Caco-2 (cell line): Measurements from ENCODE around the gene RAD51B. TPM values are rescaled to one million over a fixed set of nuclear protein-coding genes. Genes with fewer than 3 reads are reported as not detected.

Experiments
- BruUV-seq: library from RNA; stranded (reverse); fragments of 400-500 nt; replicated peaks from 2 replicates; lab custom pipeline; 2021; lab: Mats Ljungman, UMichigan
- CTCF ChIA-PET: fragments of 300-600 bp; sonication (Branson Sonifier 250); formaldehyde crosslinking; loops from one replicate; lab custom pipeline; 2022; ENCODE audit warnings: antibody characterized with exemption; lab: Charles Lee
- POLR2A ChIA-PET: fragments of 300-600 bp; sonication (Branson Sonifier 250); formaldehyde crosslinking; loops from one replicate; lab custom pipeline; 2022; ENCODE audit warnings: antibody characterized with exemption; lab: Charles Lee
- DNase-seq, 2 experiments: peaks; one replicate each; pipeline versions ENCODE4 v3.0.0 to v3.0.0-alpha.2; 2020 to 2022
- H3K27me3 ChIP-seq: replicated peaks from 2 replicates; pipeline ENCODE4 v1.6.0; 2011; ENCODE audit warnings: low read length; ENCODE audit not compliant: control insufficient read depth, insufficient read depth
- H3K36me3 ChIP-seq: 2 replicates; pipeline ENCODE4 v1.5.1; 2011; ENCODE audit warnings: low read length; ENCODE audit not compliant: control insufficient read depth, insufficient read depth
- H3K4me1 ChIP-seq: fragments of 250-450 bp; sonication (Bioruptor Pico); 2 replicates; pipeline ENCODE4 v1.5.1; 2020; ENCODE audit warnings: mild to moderate bottlenecking
- H3K4me3 ChIP-seq: 2 replicates; pipeline ENCODE4 v1.5.1; 2011; ENCODE audit warnings: low read depth, mild to moderate bottlenecking, control low read depth, low read length
- H3K9me3 ChIP-seq: fragments of 250-450 bp; sonication (Bioruptor Pico); 2 replicates; pipeline ENCODE4 v1.5.1; 2020; ENCODE audit warnings: mild to moderate bottlenecking, moderate library complexity
- H3K27ac Mint-ChIP-seq: one replicate; pipeline ENCODE4 v1.8.0; 2022; ENCODE audit warnings: mixed read lengths; ENCODE audit not compliant: unreplicated experiment
- H3K27me3 Mint-ChIP-seq: one replicate; pipeline ENCODE4 v1.8.0; 2022; ENCODE audit warnings: mixed read lengths; ENCODE audit not compliant: insufficient read depth, unreplicated experiment
- H3K36me3 Mint-ChIP-seq: one replicate; pipeline ENCODE4 v1.8.0; 2022; ENCODE audit warnings: mild to moderate bottlenecking, mixed read lengths; ENCODE audit not compliant: insufficient read depth, unreplicated experiment
- H3K4me1 Mint-ChIP-seq: one replicate; pipeline ENCODE4 v1.8.0; 2022; ENCODE audit warnings: low read depth, mixed read lengths; ENCODE audit not compliant: unreplicated experiment
- H3K4me3 Mint-ChIP-seq: one replicate; pipeline ENCODE4 v1.8.0; 2022; ENCODE audit warnings: mild to moderate bottlenecking, moderate library complexity, mixed read lengths; ENCODE audit not compliant: unreplicated experiment
- H3K9me3 Mint-ChIP-seq: one replicate; pipeline ENCODE4 v1.8.0; 2022; ENCODE audit warnings: mixed read lengths; ENCODE audit not compliant: unreplicated experiment
- CTCF ChIP-seq, 2 experiments: fragments of 200-600 bp in 1 of 2; IDR thresholded peaks; 1 replicate in 1 of 2; 2 replicates in 1 of 2; pipeline versions ENCODE4 v1.5.1 to v1.8.0; 2011 to 2022; ENCODE audit warnings: antibody characterized with exemption in 1 of 2, control low read depth in 1 of 2, inconsistent platforms in 1 of 2, low read depth in 1 of 2, low read length in 1 of 2, mild to moderate bottlenecking in 1 of 2, moderate library complexity in 1 of 2; ENCODE audit not compliant: insufficient read depth in 1 of 2, severe bottlenecking in 1 of 2, unreplicated experiment in 1 of 2
- intact Hi-C: fragments of 100-400 bp; cut with micrococcal nuclease; formaldehyde crosslinking; loops from one replicate; pipeline ENCODE4 v1.10.0; 2022; ENCODE audit not compliant: unreplicated experiment
- total RNA-seq: library from RNA; stranded (reverse); gene quantifications from 2 replicates; pipeline ENCODE4 v1.2.3, GENCODE V29; 2022

The RAD51B gene
- total RNA-seq, 1 experiment from 2014 or later, result 16.7 TPM

- ChIA-PET POLR2A (no interaction called here), CTCF (no interaction called here)
- no peak overlapping the region for H3K27ac Mint-ChIP-seq
- TF ChIP-seq CTCF (IDR thresholded peaks at IDR 0.05; ENCODE audit: insufficient read depth in 1 of 2, low read depth in 1 of 2, low read length in 1 of 2, severe bottlenecking in 1 of 2, unreplicated experiment in 1 of 2), result no peak
- H3K9me3 Mint-ChIP-seq, result peaks cover under 1% of the 10 kb centered on the region
- BruUV-seq, result no TSS peak
- no peaks in the 10 kb centered on the region for H3K36me3 ChIP-seq
- no peaks in the 10 kb centered on the region for H3K27me3 Mint-ChIP-seq
- no peaks in the 10 kb centered on the region for H3K9me3 ChIP-seq
- H3K4me3 ChIP-seq, result no peak overlapping the region
- peaks cover 42% of the 10 kb centered on the region for H3K4me1 Mint-ChIP-seq
- no peak for DNase-seq
- H3K27me3 ChIP-seq, result no peaks in the 10 kb centered on the region
- H3K4me3 Mint-ChIP-seq, result no peak overlapping the region
- H3K4me1 ChIP-seq, result peaks cover 58% of the 10 kb centered on the region
- H3K36me3 Mint-ChIP-seq, result peaks cover 11% of the 10 kb centered on the region
- intact Hi-C loops, result no loop called here
These were observed 776.6 kb downstream of the RAD51B start for GRCh38 chr14:68596211-68596610.

- Histone ChIP-seq H3K36me3 (no peaks in the 10 kb centered on the region), H3K27me3 (no peaks in the 10 kb centered on the region), H3K4me1 (peaks cover 58% of the 10 kb centered on the region), H3K9me3 (no peaks in the 10 kb centered on the region), H3K4me3 (no peak overlapping the region)
- CTCF ChIA-PET, result no interaction called here
- TF ChIP-seq CTCF (IDR thresholded peaks at IDR 0.05; ENCODE audit: insufficient read depth in 1 of 2, low read depth in 1 of 2, low read length in 1 of 2, severe bottlenecking in 1 of 2, unreplicated experiment in 1 of 2), result no peak
- POLR2A ChIA-PET, result no interaction called here
- Mint-ChIP-seq H3K36me3 (peaks cover 11% of the 10 kb centered on the region), H3K4me3 (no peak overlapping the region), H3K4me1 (peaks cover 42% of the 10 kb centered on the region), H3K27me3 (no peaks in the 10 kb centered on the region), H3K27ac (no peak overlapping the region), H3K9me3 (peaks cover 5% of the 10 kb centered on the region)
- DNase-seq, result no peak
- no TSS peak for BruUV-seq
- intact Hi-C loops, result no loop called here
These were observed 777.1 kb downstream of the RAD51B start for GRCh38 chr14:68596701-68597100.

- ChIA-PET POLR2A (interaction anchor here (2.0 kb wide), 1 partner anchor 195 kb away, joined by 6 read pairs; the partner anchor contains the start of gene ZFP36L1), CTCF (no interaction called here)
- intact Hi-C loops, result loop anchor here (2.0 kb wide), 1 partner anchor 31 kb away; no protein-coding TSS in a partner anchor
- Histone ChIP-seq H3K9me3 (no peaks in the 10 kb centered on the region), H3K4me3 (no peak overlapping the region), H3K36me3 (no peaks in the 10 kb centered on the region), H3K27me3 (no peaks in the 10 kb centered on the region), H3K4me1 (peaks cover 56% of the 10 kb centered on the region)
- peaks cover 7% of the 10 kb centered on the region for H3K36me3 Mint-ChIP-seq
- H3K9me3 Mint-ChIP-seq, result peaks cover 14% of the 10 kb centered on the region
- peak overlapping the region; percentile 59 for H3K4me3 Mint-ChIP-seq
- H3K4me1 Mint-ChIP-seq, result peaks cover 40% of the 10 kb centered on the region
- no peak for TF ChIP-seq CTCF (IDR thresholded peaks at IDR 0.05; ENCODE audit: insufficient read depth in 1 of 2, low read depth in 1 of 2, low read length in 1 of 2, severe bottlenecking in 1 of 2, unreplicated experiment in 1 of 2)
- peak overlapping the region; percentile 94 for H3K27ac Mint-ChIP-seq
- TSS peak; percentile 90 for BruUV-seq
- no peak for DNase-seq
- H3K27me3 Mint-ChIP-seq, result no peaks in the 10 kb centered on the region
These were observed 778.5 kb downstream of the RAD51B start for GRCh38 chr14:68598089-68598488.
